Measurements from ENCODE around the gene BNC2.

BNC2 gene

GRCh38 chr9:16668734-16669295 is 201.7 kb downstream of the BNC2 start:
- DNase-seq = no peak

GRCh38 chr9:16664211-16664610 is 206.3 kb downstream of the BNC2 start:
- peak; percentile 20 for DNase-seq

- DNase-seq = no peak
Measured at GRCh38 chr9:16661816-16662215, 208.7 kb downstream of the BNC2 start.

- no peak for DNase-seq
Measured at GRCh38 chr9:16659096-16659495, 211.4 kb downstream of the BNC2 start.

- no peak for DNase-seq
Measured at GRCh38 chr9:16656432-16657169, 213.9 kb downstream of the BNC2 start.

GRCh38 chr9:16654596-16655126 is 215.8 kb downstream of the BNC2 start:
- no peak for DNase-seq

- peak; percentile 35 for DNase-seq
Measured at GRCh38 chr9:16653491-16654399, 216.7 kb downstream of the BNC2 start.

GRCh38 chr9:16652582-16652981 is 217.9 kb downstream of the BNC2 start:
- DNase-seq = no peak

GRCh38 chr9:16651446-16651964 is 219.0 kb downstream of the BNC2 start:
- no peak for DNase-seq

- DNase-seq = no peak
Measured at GRCh38 chr9:16645970-16646369, 224.5 kb downstream of the BNC2 start.

- no peak for DNase-seq
Measured at GRCh38 chr9:16642421-16643109, 227.9 kb downstream of the BNC2 start.

GRCh38 chr9:16640649-16641048 is 229.8 kb downstream of the BNC2 start:
- peak; percentile 9 for DNase-seq

- no peak for DNase-seq
Measured at GRCh38 chr9:16639644-16640043, 230.8 kb downstream of the BNC2 start.

- DNase-seq = no peak
Measured at GRCh38 chr9:16637911-16638310, 232.6 kb downstream of the BNC2 start.

- no peak for DNase-seq
Measured at GRCh38 chr9:16637218-16637617, 233.3 kb downstream of the BNC2 start.

GRCh38 chr9:16633794-16634193 is 236.7 kb downstream of the BNC2 start:
- no peak for DNase-seq

GRCh38 chr9:16628413-16628812 is 242.1 kb downstream of the BNC2 start:
- no peak for DNase-seq

- DNase-seq = no peak
Measured at GRCh38 chr9:16627967-16628366, 242.5 kb downstream of the BNC2 start.

- no peak for DNase-seq
Measured at GRCh38 chr9:16627521-16627920, 242.9 kb downstream of the BNC2 start.

GRCh38 chr9:16626577-16627130 is 243.8 kb downstream of the BNC2 start:
- DNase-seq = peak; percentile 85

- DNase-seq = peak; percentile 59
Measured at GRCh38 chr9:16625811-16626210, 244.7 kb downstream of the BNC2 start.

GRCh38 chr9:16625161-16625631 is 245.3 kb downstream of the BNC2 start:
- peak; percentile 38 for DNase-seq
